ENCODE results near the gene NPIPA8. TPM values are rescaled to one million over a fixed set of nuclear protein-coding genes. Genes with fewer than 3 reads are reported as not detected.
"Not testable (repeated sequence)": the region's sequence is repeated elsewhere in the genome, so short reads cannot be mapped to it uniquely, and the experiment has no call there.

The NPIPA8 gene
- total RNA-seq, 1 experiment from 2014 or later = 0.81 TPM

GRCh38 chr16:18382696-18383095, 46.2 kb upstream of the NPIPA8 start:
- H3K9ac ChIP-seq (ENCODE audit: low read length); H3K4me2 ChIP-seq (ENCODE audit: low read length); H3K9me3 ChIP-seq (ENCODE audit: control insufficient read depth in 1 of 2, insufficient read depth in 1 of 2, low read depth in 1 of 2, low read length in 2 of 2); H3K27me3 ChIP-seq (ENCODE audit: insufficient read depth, low read length); H3K27ac ChIP-seq (ENCODE audit: low read depth, low read length); H3K9me2 ChIP-seq (ENCODE audit: insufficient read depth); H3K36me3 ChIP-seq (ENCODE audit: control insufficient read depth in 1 of 2, insufficient read depth in 2 of 2, low read length in 2 of 2); intact Hi-C loops (cut with micrococcal nuclease); H4K20me1 ChIP-seq (ENCODE audit: insufficient read depth); H3K4me3 ChIP-seq (replicated peaks in 1 of 2; ENCODE audit: low read depth in 1 of 2, low read length in 2 of 2); ATAC-seq; DNase-seq (ENCODE audit: low read depth, low spot score); H2AFZ ChIP-seq (ENCODE audit: low read depth, low read length, poor library complexity, severe bottlenecking); H3K79me2 ChIP-seq (ENCODE audit: insufficient read depth, low read length); BruUV-seq (replicated peaks); POLR2A ChIA-PET; H3K4me1 ChIP-seq (ENCODE audit: control insufficient read depth in 1 of 2, insufficient read depth in 2 of 2, low read length in 2 of 2); RAD21 ChIA-PET (ENCODE audit: low non-redundant PET in 1 of 2, low total read pairs in 2 of 2, uncharacterized antibody in 2 of 2, unreplicated experiment in 2 of 2); CTCF ChIA-PET: not testable (repeated sequence)

DNA sequence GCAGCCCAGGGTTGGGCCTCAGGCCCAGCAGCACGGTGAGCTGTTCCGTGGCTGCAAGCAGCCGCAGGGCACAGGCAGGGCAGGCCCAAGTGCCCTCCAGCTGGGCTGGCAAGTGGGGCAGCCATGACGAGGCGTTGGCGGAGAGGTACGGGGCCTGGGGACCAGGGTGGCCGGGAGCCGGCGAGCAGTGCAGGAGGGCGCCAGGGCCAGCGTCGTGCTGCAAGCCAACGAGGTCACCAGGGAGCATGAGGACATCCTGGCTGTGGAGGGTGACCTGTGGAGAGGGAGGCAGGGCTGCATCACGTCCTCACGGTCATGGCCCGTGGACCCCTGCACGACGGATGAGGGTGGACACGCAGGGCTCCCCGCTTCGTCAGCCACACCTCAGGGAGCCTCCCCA, 11.2 kb upstream of the NPIPA8 start:
- H3K9me3 ChIP-seq (ENCODE audit: control insufficient read depth in 1 of 2, insufficient read depth in 1 of 2, low read depth in 1 of 2, low read length in 2 of 2); RAD21 ChIA-PET (ENCODE audit: low non-redundant PET in 1 of 2, low total read pairs in 2 of 2, uncharacterized antibody in 2 of 2, unreplicated experiment in 2 of 2); H4K20me1 ChIP-seq (ENCODE audit: insufficient read depth); H3K27me3 ChIP-seq (ENCODE audit: insufficient read depth, low read length); DNase-seq (ENCODE audit: low read depth, low spot score); H3K36me3 ChIP-seq (ENCODE audit: control insufficient read depth in 1 of 2, insufficient read depth in 2 of 2, low read length in 2 of 2); H3K27ac ChIP-seq (ENCODE audit: low read depth, low read length); intact Hi-C loops (cut with micrococcal nuclease); H3K79me2 ChIP-seq (ENCODE audit: insufficient read depth, low read length); H3K9ac ChIP-seq (ENCODE audit: low read length); H2AFZ ChIP-seq (ENCODE audit: low read depth, low read length, poor library complexity, severe bottlenecking); H3K4me2 ChIP-seq (ENCODE audit: low read length); H3K9me2 ChIP-seq (ENCODE audit: insufficient read depth); H3K4me3 ChIP-seq (replicated peaks in 1 of 2; ENCODE audit: low read depth in 1 of 2, low read length in 2 of 2); POLR2A ChIA-PET; BruUV-seq (replicated peaks); H3K4me1 ChIP-seq (ENCODE audit: control insufficient read depth in 1 of 2, insufficient read depth in 2 of 2, low read length in 2 of 2); ATAC-seq; CTCF ChIA-PET: not testable (repeated sequence)

GRCh38 chr16:18346993-18347392, 10.5 kb upstream of the NPIPA8 start:
- H3K9me2 ChIP-seq (ENCODE audit: insufficient read depth); H3K27me3 ChIP-seq (ENCODE audit: insufficient read depth, low read length); RAD21 ChIA-PET (ENCODE audit: low non-redundant PET in 1 of 2, low total read pairs in 2 of 2, uncharacterized antibody in 2 of 2, unreplicated experiment in 2 of 2); H3K9ac ChIP-seq (ENCODE audit: low read length); H3K79me2 ChIP-seq (ENCODE audit: insufficient read depth, low read length); POLR2A ChIA-PET; H2AFZ ChIP-seq (ENCODE audit: low read depth, low read length, poor library complexity, severe bottlenecking); ATAC-seq; H4K20me1 ChIP-seq (ENCODE audit: insufficient read depth); intact Hi-C loops (cut with micrococcal nuclease); H3K36me3 ChIP-seq (ENCODE audit: control insufficient read depth in 1 of 2, insufficient read depth in 2 of 2, low read length in 2 of 2); H3K4me2 ChIP-seq (ENCODE audit: low read length); H3K27ac ChIP-seq (ENCODE audit: low read depth, low read length); H3K4me1 ChIP-seq (ENCODE audit: control insufficient read depth in 1 of 2, insufficient read depth in 2 of 2, low read length in 2 of 2); H3K9me3 ChIP-seq (ENCODE audit: control insufficient read depth in 1 of 2, insufficient read depth in 1 of 2, low read depth in 1 of 2, low read length in 2 of 2); CTCF ChIA-PET; DNase-seq (ENCODE audit: low read depth, low spot score); H3K4me3 ChIP-seq (replicated peaks in 1 of 2; ENCODE audit: low read depth in 1 of 2, low read length in 2 of 2); BruUV-seq (replicated peaks): not testable (repeated sequence)

GRCh38 chr16:18344634-18345033, 8.1 kb upstream of the NPIPA8 start:
- H3K27me3 ChIP-seq (ENCODE audit: insufficient read depth, low read length); intact Hi-C loops (cut with micrococcal nuclease); H3K9me3 ChIP-seq (ENCODE audit: control insufficient read depth in 1 of 2, insufficient read depth in 1 of 2, low read depth in 1 of 2, low read length in 2 of 2); H3K4me3 ChIP-seq (replicated peaks in 1 of 2; ENCODE audit: low read depth in 1 of 2, low read length in 2 of 2); H3K36me3 ChIP-seq (ENCODE audit: control insufficient read depth in 1 of 2, insufficient read depth in 2 of 2, low read length in 2 of 2); H2AFZ ChIP-seq (ENCODE audit: low read depth, low read length, poor library complexity, severe bottlenecking); CTCF ChIA-PET; H3K79me2 ChIP-seq (ENCODE audit: insufficient read depth, low read length); H3K27ac ChIP-seq (ENCODE audit: low read depth, low read length); POLR2A ChIA-PET; DNase-seq (ENCODE audit: low read depth, low spot score); H3K9me2 ChIP-seq (ENCODE audit: insufficient read depth); H3K4me1 ChIP-seq (ENCODE audit: control insufficient read depth in 1 of 2, insufficient read depth in 2 of 2, low read length in 2 of 2); H3K4me2 ChIP-seq (ENCODE audit: low read length); RAD21 ChIA-PET (ENCODE audit: low non-redundant PET in 1 of 2, low total read pairs in 2 of 2, uncharacterized antibody in 2 of 2, unreplicated experiment in 2 of 2); H4K20me1 ChIP-seq (ENCODE audit: insufficient read depth); BruUV-seq (replicated peaks); H3K9ac ChIP-seq (ENCODE audit: low read length): not testable (repeated sequence)
- ATAC-seq = peak; percentile 17; the same call in 1 of the 2 replicates

- H3K27me3 ChIP-seq (ENCODE audit: insufficient read depth, low read length); H3K36me3 ChIP-seq (ENCODE audit: control insufficient read depth in 1 of 2, insufficient read depth in 2 of 2, low read length in 2 of 2); H4K20me1 ChIP-seq (ENCODE audit: insufficient read depth); DNase-seq (ENCODE audit: low read depth, low spot score); CTCF ChIA-PET; ATAC-seq; intact Hi-C loops (cut with micrococcal nuclease); H3K4me3 ChIP-seq (replicated peaks in 1 of 2; ENCODE audit: low read depth in 1 of 2, low read length in 2 of 2); H3K27ac ChIP-seq (ENCODE audit: low read depth, low read length); H3K4me2 ChIP-seq (ENCODE audit: low read length); H3K79me2 ChIP-seq (ENCODE audit: insufficient read depth, low read length); H3K9me2 ChIP-seq (ENCODE audit: insufficient read depth); POLR2A ChIA-PET; H3K9ac ChIP-seq (ENCODE audit: low read length); H3K9me3 ChIP-seq (ENCODE audit: control insufficient read depth in 1 of 2, insufficient read depth in 1 of 2, low read depth in 1 of 2, low read length in 2 of 2); RAD21 ChIA-PET (ENCODE audit: low non-redundant PET in 1 of 2, low total read pairs in 2 of 2, uncharacterized antibody in 2 of 2, unreplicated experiment in 2 of 2); H2AFZ ChIP-seq (ENCODE audit: low read depth, low read length, poor library complexity, severe bottlenecking); H3K4me1 ChIP-seq (ENCODE audit: control insufficient read depth in 1 of 2, insufficient read depth in 2 of 2, low read length in 2 of 2); BruUV-seq (replicated peaks): not testable (repeated sequence)
Measured at GRCh38 chr16:18341986-18342385, 5.5 kb upstream of the NPIPA8 start.
